DMS79 treated with DMSO at 0.1 percent for 48 hours (cell line): ENCODE results near the gene FBN1.

Experiments
- DNase-seq: peaks from one replicate; lab custom pipeline; 2025; lab: John Stamatoyannopoulos, UW

The FBN1 gene

GRCh38 chr15:48553559-48553958 is 92.0 kb downstream of the FBN1 start:
- DNase-seq, result no peak

GRCh38 chr15:48550822-48551525 is 94.5 kb downstream of the FBN1 start:
- no peak for DNase-seq

GRCh38 chr15:48548455-48548854 is 97.1 kb downstream of the FBN1 start:
- DNase-seq, result no peak

GRCh38 chr15:48547286-48547685 is 98.2 kb downstream of the FBN1 start:
- DNase-seq, result no peak

- DNase-seq, result no peak
These were observed 99.2 kb downstream of the FBN1 start for GRCh38 chr15:48546296-48546695.

- no peak for DNase-seq
These were observed 100.7 kb downstream of the FBN1 start for GRCh38 chr15:48544778-48545177.

GRCh38 chr15:48541341-48542278 is 103.9 kb downstream of the FBN1 start:
- DNase-seq, result no peak

- DNase-seq, result no peak
These were observed 104.8 kb downstream of the FBN1 start for GRCh38 chr15:48540756-48541155.

- no peak for DNase-seq
These were observed 106.6 kb downstream of the FBN1 start for GRCh38 chr15:48538941-48539340.

GRCh38 chr15:48537271-48538113 is 108.0 kb downstream of the FBN1 start:
- no peak for DNase-seq

- DNase-seq, result no peak
These were observed 108.8 kb downstream of the FBN1 start for GRCh38 chr15:48536681-48537091.

- no peak for DNase-seq
These were observed 111.5 kb downstream of the FBN1 start for GRCh38 chr15:48533982-48534381.

- DNase-seq, result no peak
These were observed 112.6 kb downstream of the FBN1 start for GRCh38 chr15:48532946-48533345.

GRCh38 chr15:48530528-48530927 is 115.0 kb downstream of the FBN1 start:
- DNase-seq, result no peak

- DNase-seq, result no peak
These were observed 116.6 kb downstream of the FBN1 start for GRCh38 chr15:48528921-48529320.

GRCh38 chr15:48527517-48527916 is 118.0 kb downstream of the FBN1 start:
- no peak for DNase-seq

GRCh38 chr15:48522911-48523310 is 122.6 kb downstream of the FBN1 start:
- no peak for DNase-seq

- no peak for DNase-seq
These were observed 123.4 kb downstream of the FBN1 start for GRCh38 chr15:48522123-48522522.

GRCh38 chr15:48520376-48521155 is 124.9 kb downstream of the FBN1 start:
- no peak for DNase-seq

GRCh38 chr15:48516121-48516520 is 129.4 kb downstream of the FBN1 start:
- no peak for DNase-seq

GRCh38 chr15:48515500-48515899 is 130.0 kb downstream of the FBN1 start:
- DNase-seq, result no peak
